Measurements from ENCODE around the gene ZNF318.

- TF ChIP-seq, protein P1, sequence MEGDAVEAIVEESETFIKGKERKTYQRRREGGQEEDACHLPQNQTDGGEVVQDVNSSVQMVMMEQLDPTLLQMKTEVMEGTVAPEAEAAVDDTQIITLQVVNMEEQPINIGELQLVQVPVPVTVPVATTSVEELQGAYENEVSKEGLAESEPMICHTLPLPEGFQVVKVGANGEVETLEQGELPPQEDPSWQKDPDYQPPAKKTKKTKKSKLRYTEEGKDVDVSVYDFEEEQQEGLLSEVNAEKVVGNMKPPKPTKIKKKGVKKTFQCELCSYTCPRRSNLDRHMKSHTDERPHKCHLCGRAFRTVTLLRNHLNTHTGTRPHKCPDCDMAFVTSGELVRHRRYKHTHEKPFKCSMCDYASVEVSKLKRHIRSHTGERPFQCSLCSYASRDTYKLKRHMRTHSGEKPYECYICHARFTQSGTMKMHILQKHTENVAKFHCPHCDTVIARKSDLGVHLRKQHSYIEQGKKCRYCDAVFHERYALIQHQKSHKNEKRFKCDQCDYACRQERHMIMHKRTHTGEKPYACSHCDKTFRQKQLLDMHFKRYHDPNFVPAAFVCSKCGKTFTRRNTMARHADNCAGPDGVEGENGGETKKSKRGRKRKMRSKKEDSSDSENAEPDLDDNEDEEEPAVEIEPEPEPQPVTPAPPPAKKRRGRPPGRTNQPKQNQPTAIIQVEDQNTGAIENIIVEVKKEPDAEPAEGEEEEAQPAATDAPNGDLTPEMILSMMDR (IDR thresholded peaks at IDR 0.05): no peak
- TF ChIP-seq POLR2A (IDR thresholded peaks at IDR 0.05): no peak
These were observed 31.2 kb downstream of the ZNF318 start for GRCh38 chr6:43338243-43338642.

Data from heart left ventricle (tissue), 13 donors.